ENCODE measurements around the gene TMEM19.
A peak's percentile ranks its signal among the peaks of the same experiment; 100 is the strongest.

Gene TMEM19

DNA sequence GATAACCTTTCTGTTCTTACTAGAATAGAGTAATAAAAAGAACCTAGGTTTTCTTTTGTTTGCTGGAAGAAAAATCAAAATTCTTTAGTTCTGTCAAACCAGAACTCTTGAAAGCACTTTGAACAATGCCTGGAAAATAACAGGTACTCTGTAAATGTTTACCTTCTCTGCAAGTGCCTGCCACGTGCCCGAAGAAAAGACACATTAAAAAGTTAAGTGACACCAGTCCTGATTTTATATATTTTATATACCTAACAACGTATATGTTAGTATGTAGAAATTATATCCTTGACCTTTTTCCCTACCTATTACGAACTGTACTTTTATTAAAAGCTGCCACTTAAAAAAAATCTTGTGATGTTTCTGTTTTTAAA, 20.8 kb upstream of the TMEM19 start:
- DNase-seq: no peak
- peak overlapping the region; percentile 77 to 81 for H3K4me3 ChIP-seq
- H3K36me3 ChIP-seq: peaks cover 0 to 1% (median 0%) of the 10 kb centered on the region in 3 donors
- peak overlapping the region; percentile 91 to 97 for H3K27ac ChIP-seq
- peaks cover 0 to 36% (median 13%) of the 10 kb centered on the region in 4 donors for H3K4me1 ChIP-seq
- TF ChIP-seq, protein P1, sequence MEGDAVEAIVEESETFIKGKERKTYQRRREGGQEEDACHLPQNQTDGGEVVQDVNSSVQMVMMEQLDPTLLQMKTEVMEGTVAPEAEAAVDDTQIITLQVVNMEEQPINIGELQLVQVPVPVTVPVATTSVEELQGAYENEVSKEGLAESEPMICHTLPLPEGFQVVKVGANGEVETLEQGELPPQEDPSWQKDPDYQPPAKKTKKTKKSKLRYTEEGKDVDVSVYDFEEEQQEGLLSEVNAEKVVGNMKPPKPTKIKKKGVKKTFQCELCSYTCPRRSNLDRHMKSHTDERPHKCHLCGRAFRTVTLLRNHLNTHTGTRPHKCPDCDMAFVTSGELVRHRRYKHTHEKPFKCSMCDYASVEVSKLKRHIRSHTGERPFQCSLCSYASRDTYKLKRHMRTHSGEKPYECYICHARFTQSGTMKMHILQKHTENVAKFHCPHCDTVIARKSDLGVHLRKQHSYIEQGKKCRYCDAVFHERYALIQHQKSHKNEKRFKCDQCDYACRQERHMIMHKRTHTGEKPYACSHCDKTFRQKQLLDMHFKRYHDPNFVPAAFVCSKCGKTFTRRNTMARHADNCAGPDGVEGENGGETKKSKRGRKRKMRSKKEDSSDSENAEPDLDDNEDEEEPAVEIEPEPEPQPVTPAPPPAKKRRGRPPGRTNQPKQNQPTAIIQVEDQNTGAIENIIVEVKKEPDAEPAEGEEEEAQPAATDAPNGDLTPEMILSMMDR (IDR thresholded peaks at IDR 0.05): no peak
- H3K9me3 ChIP-seq: no peaks in the 10 kb centered on the region
- no peaks in the 10 kb centered on the region for H3K27me3 ChIP-seq
- intact Hi-C loops (cut with DNase I; ENCODE audit: low total_unique reads): no loop called here

DNA sequence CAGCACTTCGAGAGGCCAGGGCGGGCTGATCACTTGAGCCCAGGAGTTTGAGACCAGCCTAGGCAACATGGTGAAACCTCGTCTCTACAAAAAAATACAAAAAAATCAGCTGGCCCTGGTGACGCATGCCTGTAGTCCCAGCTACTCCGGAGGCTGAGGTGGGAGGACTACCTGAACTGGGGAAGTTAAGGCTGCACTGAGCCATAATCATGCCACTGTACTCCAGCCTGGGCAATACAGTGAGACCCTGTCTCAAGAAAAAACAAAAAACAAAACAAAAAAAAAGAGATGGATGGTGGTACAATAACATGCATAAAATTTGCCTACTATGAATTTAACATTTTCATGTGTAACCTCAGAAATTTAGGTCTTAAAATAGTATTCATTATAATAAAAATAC, 19.6 kb upstream of the TMEM19 start:
- peaks cover 0 to 24% (median 6%) of the 10 kb centered on the region in 4 donors for H3K4me1 ChIP-seq
- intact Hi-C loops (cut with DNase I; ENCODE audit: low total_unique reads): no loop called here
- H3K4me3 ChIP-seq: no peak overlapping the region
- DNase-seq: no peak
- no peak overlapping the region for H3K27ac ChIP-seq
- no peaks in the 10 kb centered on the region for H3K36me3 ChIP-seq
- H3K9me3 ChIP-seq: no peaks in the 10 kb centered on the region
- TF ChIP-seq, protein P1 (IDR thresholded peaks at IDR 0.05): no peak
- H3K27me3 ChIP-seq: no peaks in the 10 kb centered on the region

DNA sequence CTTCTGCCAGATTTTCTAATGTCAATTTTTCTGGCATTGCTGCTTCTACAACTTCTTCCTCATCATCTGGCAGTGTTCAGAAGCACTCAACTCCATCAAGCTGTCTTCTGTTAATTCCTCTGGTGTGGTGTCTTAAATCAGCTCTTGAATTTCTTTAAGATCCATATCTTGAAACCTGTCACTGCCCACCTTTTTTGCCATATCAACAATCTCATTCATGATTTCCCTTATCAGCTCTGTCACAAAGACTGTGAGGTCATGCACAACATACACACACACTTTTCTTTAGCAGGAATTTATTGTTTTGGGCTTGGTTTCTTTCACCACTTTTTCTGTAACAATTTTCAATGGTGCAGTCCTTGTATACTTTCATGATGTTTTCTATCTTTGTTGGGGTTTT, 14.6 kb upstream of the TMEM19 start:
- H3K9me3 ChIP-seq: no peaks in the 10 kb centered on the region
- no peaks in the 10 kb centered on the region for H3K36me3 ChIP-seq
- no peaks in the 10 kb centered on the region for H3K27me3 ChIP-seq
- H3K4me3 ChIP-seq: no peak overlapping the region
- H3K27ac ChIP-seq: no peak overlapping the region
- no peaks in the 10 kb centered on the region for H3K4me1 ChIP-seq
- intact Hi-C loops (cut with DNase I; ENCODE audit: low total_unique reads): no loop called here
- DNase-seq: no peak
- TF ChIP-seq, protein P1 (IDR thresholded peaks at IDR 0.05): no peak

DNA sequence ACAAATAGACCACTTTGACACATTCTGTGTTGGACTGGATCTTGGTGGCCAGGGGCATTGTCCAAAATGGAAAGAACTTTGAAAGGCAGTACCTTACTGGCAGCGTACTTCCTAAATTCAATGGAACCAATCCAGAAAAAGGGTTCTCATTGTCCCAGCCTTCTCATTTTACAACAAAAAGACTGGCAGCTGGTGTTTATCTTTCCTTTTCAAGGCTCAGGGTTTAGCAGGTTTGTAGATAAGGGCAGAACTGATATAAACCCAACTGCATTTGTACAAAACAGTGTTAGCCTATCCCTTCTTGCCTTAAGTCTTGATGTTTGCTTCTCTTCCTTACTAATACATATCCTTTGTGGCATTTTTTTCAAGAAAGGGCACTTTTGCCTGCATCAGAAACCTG, 14.1 kb upstream of the TMEM19 start:
- Histone ChIP-seq H3K36me3 (no peaks in the 10 kb centered on the region), H3K27me3 (no peaks in the 10 kb centered on the region), H3K4me3 (no peak overlapping the region), H3K27ac (no peak overlapping the region), H3K4me1 (no peaks in the 10 kb centered on the region), H3K9me3 (no peaks in the 10 kb centered on the region)
- TF ChIP-seq, protein P1 (IDR thresholded peaks at IDR 0.05): no peak
- no peak for DNase-seq
- intact Hi-C loops (cut with DNase I; ENCODE audit: low total_unique reads): no loop called here

DNA sequence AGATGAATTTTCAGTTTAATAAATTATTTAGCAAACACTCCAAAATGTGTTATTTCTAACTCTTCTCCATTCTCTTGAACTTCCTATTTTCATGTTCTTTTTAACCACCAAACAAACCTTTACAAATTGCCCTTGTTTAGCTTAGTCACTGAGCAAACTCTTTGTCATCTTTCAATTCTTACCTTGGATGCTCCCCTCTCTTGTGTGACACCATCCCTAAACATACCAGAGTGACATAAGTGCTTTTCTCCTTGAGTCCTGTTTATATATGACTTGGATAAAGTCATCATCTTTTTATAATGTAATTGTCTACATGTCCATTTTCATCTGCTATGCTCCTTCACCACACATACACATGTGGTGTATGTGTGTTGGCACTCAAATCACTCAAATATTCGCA, 3.4 kb upstream of the TMEM19 start:
- no peaks in the 10 kb centered on the region for H3K9me3 ChIP-seq
- peaks cover 0 to 13% (median 11%) of the 10 kb centered on the region in 4 donors for H3K4me1 ChIP-seq
- TF ChIP-seq, protein P1 (IDR thresholded peaks at IDR 0.05): no peak
- no peaks in the 10 kb centered on the region for H3K36me3 ChIP-seq
- H3K4me3 ChIP-seq: no peak overlapping the region
- DNase-seq: no peak
- H3K27me3 ChIP-seq: no peaks in the 10 kb centered on the region
- intact Hi-C loops (cut with DNase I; ENCODE audit: low total_unique reads): no loop called here
- no peak overlapping the region for H3K27ac ChIP-seq

DNA sequence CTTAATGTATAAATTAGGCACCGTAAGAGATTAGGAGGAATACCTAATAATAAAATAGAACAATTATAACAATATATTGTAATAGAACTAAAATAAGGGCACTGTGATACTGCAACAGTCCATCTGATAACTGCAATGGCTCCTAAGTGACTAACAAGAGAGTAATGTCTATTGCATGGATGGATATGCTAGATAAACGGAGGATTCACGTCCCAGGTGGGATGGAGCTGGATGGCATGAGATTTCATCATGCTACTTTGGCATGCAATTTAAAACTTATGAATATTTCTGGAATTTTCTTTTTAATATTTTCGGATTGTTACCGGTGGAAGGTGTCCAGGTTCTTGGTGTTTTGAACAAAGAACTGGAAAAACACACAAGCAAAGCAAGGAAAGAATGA, 2.2 kb upstream of the TMEM19 start:
- TF ChIP-seq, protein P1 (IDR thresholded peaks at IDR 0.05): no peak
- no peaks in the 10 kb centered on the region for H3K9me3 ChIP-seq
- H3K27ac ChIP-seq: no peak overlapping the region
- no peak overlapping the region for H3K4me3 ChIP-seq
- H3K27me3 ChIP-seq: no peaks in the 10 kb centered on the region
- DNase-seq: no peak
- H3K4me1 ChIP-seq: peaks cover 0 to 22% (median 16%) of the 10 kb centered on the region in 4 donors
- H3K36me3 ChIP-seq: no peaks in the 10 kb centered on the region
- intact Hi-C loops (cut with DNase I; ENCODE audit: low total_unique reads): no loop called here
